Myocyte (in vitro differentiated cells): Measurements from ENCODE around the gene PLVAP. TPM values are rescaled to one million over a fixed set of nuclear protein-coding genes. Genes with fewer than 3 reads are reported as not detected.

Experiments used
- DNase-seq: peaks from one replicate; pipeline ENCODE4 v3.0.0-alpha.2; 2012; ENCODE audit warnings: low read depth
- polyA plus RNA-seq: library from polyadenylated mRNA; unstranded; fragments of >200 nt; gene quantifications from one replicate; pipeline ENCODE4 v1.2.1, GENCODE V29; 2012; ENCODE audit warnings: missing spikeins
- total RNA-seq: library from RNA; depleted of rRNA; stranded (reverse); fragments of >200 nt; gene quantifications from 2 replicates; pipeline ENCODE4 v1.2.3, GENCODE V29; 2014

PLVAP gene
- total RNA-seq: 0.43 TPM in 1 of 2 replicates, not detected in the other
- polyA plus RNA-seq: not detected

DNA sequence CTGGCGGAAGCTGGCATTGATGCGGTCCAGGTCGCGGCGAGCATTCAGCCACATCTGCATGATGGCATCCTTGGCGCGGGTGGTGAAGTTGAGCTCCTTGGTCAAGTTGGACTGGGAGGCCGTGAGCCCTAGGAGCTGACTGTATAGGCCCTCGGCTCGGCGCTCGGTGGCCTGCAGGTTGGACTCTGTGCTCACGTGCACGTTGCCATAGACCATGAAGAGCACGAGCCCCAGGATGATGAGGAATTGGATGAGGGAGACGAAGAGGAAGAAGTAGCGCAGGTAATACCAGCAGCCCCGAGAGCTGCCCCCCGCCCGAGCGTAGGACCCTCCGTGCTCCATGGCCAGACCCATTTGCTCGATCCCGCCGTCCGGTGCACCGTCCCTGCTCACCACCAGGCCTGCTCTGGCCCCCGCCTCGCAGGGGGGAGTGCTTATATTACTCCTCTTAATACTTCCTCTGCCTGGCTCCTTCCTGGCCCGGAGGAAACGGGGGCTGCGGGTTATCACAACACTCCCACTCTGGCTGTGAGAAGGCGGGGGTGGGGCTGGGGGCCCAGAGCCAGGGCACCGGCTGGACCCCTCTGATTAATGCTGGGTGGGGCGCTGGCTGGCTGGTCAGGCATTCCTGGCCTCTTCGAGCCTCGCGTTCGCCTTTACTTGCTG is at the start of gene PLVAP:
TSS of gene PLVAP (minus strand) at position 408 of the 666 bp plus-strand sequence. CDS start at position 354, 54 bp downstream.
- no peak for DNase-seq

DNA sequence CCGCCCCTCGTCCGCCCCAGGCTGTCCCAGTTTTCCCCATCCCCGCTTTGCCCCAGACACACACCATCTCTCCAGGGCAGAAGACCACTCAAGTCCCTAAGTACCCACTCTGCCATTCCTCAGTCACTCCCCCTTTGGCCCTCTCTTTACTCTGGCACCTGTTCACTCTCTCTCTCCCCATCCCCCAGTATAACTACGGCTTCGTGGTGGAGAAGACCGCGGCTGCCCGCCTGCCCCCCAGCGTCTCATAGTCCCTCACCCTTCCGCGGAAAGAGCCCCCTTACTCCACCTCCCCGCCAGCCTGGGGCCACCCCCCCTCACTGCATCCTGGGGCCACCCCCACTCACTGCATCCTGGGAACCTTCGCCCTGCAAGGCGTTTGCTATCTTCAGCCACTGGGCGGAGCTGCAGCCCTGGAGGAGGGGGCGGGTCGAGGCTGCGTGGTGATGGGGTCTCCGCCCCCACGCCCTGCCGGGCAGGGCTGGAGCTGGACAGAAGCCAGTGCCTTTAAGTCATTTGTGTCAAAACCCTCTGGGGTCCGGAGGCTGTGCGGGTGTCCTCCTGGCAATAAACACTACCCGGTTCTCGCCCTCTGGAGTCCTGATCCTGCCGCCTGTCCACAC is 47.7 kb upstream of the PLVAP start:
- peak; percentile 8 for DNase-seq

GRCh38 chr19:17423429-17424208 is 46.5 kb upstream of the PLVAP start:
- no peak for DNase-seq

- DNase-seq: no peak
These were observed 44.8 kb upstream of the PLVAP start for GRCh38 chr19:17421942-17422341.

GRCh38 chr19:17420475-17420924 is 43.4 kb upstream of the PLVAP start:
- peak; percentile 24 for DNase-seq

- DNase-seq: peak; percentile 99
These were observed 42.7 kb upstream of the PLVAP start, which contains the start of gene MVB12A for GRCh38 chr19:17419621-17420474. Gene MVB12A, plus strand, starts transcription at chr19:17420047. Its CDS starts 89 bp downstream, at chr19:17420136.

GRCh38 chr19:17419154-17419620 is 42.0 kb upstream of the PLVAP start:
- DNase-seq: no peak

DNA sequence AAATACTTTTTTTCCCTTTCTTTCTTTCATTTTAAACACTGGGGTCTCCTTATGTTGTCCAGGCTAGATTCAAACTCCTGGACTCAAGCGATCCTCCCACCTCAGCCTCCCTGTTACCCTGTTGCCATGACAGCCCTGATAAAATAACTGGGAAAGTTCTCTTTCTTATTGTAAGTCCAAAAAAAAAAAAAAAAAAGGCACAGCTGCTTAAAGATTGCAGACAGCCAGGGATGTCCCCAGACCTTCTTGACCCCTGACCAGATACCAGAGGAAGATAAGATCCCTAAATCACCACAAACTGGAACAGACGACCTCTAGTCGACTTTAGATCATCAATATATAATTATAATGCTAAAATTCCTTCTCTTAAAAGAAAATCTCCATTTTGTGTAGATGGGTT is 41.6 kb upstream of the PLVAP start:
- DNase-seq: no peak

- DNase-seq: no peak
These were observed 38.0 kb upstream of the PLVAP start for GRCh38 chr19:17415121-17415520.

DNA sequence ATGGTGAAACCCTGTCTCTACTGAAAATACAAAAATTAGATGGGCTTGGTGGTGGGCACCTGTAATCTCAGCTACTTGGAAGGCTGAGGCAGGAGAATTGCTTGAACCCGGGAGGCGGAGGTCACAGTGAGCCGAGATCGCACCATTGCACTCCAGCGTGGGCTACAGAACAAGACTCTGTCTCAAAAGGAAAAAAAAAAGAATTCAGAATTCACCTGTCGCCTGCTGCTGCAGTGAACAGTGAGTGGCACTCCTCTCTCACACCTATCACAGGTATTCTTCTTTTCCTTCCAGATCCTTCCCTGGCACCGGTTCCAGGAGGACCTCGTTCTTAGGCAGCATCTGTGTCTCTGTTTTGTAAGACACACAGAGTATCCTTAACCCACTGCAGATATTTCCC is 37.0 kb upstream of the PLVAP start:
- DNase-seq: no peak

DNA sequence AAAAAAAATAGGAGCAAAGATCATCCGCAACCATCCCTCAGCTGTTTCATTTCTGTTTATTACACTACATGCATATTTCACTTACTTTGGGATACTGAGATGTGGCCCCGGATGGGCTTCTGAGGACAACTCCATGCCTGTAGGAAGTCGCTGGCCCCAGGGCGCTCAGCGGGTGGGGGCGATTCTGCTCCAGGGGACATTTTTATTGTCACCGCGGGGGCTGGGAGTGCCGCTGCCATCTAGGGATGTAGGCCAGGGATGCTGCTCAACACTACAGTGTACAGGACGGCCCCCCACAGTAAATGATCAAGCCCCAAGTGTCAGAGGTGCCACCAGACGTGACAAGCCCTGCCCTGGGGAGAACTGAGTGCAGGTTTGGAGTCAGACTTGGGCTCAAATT is 34.7 kb upstream of the PLVAP start:
- no peak for DNase-seq

DNA sequence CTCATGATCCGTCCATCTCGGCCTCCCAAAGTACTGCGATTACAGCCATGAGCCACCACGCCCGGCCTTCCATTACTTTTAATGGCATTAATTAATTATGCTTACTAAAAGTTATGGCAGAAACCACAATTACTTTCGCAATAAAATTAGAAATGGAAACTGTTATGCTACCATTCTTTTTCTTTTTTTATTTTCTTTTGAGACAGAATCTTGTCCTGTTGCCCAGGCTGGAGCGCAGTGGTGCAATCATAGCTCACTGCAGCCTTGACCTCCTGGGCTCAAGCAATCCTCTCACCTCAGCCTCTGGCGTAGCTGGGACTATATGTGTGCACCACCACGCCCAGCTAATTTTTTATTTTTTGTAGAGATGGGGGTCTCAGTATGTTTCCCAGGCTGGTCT is 32.8 kb upstream of the PLVAP start:
- DNase-seq: no peak

GRCh38 chr19:17406887-17407196 is 29.7 kb upstream of the PLVAP start:
- no peak for DNase-seq

DNA sequence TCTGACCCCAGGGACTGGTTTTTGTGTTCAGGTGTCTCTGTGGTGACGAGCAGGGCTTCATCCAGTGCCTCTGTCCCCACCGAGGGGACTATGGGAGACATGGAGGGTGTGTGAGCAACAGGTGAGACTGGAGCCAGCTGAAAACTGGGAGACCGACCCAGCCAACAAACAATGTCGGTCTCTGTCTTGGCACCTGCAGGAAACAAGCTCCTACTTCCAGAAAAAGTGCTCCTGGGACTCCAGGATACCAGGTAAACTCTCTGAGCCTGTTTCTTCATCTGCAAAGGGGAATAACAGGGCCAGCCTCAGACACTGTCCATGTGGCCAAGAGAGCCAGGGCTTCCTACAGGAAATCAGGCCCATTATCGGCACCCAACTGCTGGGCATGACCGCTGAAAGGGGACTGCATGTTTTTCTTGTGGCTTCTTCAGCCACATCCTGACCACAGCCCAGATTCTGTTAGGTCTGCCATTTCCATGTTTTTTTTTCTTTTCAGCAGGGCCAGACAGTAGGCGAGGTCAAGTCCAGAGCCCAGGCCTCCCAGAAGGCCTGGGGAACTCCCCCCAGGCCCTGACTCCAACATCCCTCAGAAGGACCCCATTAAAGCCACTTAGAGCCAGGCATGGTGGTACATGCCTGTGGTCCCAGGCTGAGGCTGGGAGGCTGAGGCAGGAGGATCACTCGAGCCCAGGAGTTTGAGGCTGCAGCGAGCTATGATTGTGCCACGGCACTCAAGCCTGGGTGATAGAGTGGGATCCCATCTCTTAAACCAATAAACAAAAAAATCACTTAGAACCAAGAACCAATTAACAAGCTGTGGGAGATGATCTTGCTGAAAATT is 29.1 kb upstream of the PLVAP start:
- peak; percentile 75 for DNase-seq

DNA sequence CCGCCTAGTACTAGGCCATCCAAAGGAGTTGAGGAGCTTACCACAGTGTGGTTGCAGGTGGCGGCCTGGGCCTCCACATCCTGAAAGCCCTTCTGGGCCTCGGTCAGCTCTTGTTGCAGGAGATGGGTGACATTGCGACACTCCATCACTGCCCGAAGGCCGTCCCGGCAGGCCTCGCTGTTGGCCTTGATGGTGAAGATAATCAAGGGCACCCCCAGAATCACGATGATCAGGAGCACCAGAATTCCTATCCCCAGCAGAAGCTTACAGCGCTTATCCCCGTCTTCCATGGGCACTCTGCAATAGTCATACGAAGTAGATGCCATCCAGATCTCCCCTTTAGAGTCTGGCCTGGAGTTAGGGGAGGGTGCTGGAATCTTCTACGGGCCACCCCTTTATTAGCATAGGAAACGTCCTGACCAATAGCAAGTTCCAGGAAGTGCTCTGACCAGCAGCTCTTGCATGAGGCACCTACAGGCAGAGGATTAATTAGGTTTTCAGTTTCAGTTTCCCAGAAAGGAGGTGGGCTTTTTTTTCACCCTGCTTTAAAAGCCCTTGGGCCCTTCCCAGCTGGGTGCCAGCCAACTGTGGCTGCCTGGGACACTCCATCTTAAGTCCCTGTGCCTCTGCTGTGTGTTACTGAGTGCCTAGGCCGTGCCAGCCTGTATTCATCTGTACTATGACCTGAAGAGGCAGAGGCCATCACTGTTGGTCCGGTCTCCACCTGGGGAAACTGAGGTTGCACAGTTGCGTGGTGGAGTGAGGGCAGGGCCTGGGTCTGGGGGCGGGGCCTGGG is 28.3 kb upstream of the PLVAP start, which contains the start of gene BST2:
TSS of gene BST2 (minus strand) at position 381 of the 796 bp plus-strand sequence. CDS start at position 326, 55 bp downstream.
- DNase-seq: no peak

DNA sequence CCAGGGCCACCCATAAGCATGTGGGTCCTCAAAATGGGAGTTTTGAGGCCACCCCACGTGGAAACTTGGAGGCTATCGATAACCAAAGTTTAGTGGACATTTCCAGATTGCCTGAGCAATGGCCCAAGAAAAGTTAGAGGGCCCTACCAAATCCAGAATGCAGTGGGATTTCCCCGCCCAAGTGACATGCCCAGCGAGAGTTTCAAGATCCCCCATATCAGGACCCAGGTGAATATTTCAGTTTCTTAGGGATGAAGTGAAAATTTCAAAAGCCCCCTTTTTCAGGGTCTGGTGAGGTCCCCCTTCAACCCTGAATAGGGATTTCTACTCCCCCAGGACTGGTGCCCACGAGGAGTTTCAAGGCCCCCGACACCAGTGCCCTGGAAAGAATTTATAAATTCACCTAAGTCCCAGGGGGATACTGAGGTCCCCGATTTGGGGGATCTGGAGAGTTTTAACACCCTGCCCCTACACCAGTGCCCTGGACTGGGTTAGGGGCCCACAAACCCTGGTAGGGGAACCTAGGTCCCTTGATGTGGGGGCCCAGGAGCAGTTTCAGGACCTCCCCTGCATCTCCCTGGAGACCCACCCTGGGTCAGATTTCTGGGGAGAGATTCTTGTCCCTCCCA is 27.6 kb upstream of the PLVAP start:
- DNase-seq: no peak

DNA sequence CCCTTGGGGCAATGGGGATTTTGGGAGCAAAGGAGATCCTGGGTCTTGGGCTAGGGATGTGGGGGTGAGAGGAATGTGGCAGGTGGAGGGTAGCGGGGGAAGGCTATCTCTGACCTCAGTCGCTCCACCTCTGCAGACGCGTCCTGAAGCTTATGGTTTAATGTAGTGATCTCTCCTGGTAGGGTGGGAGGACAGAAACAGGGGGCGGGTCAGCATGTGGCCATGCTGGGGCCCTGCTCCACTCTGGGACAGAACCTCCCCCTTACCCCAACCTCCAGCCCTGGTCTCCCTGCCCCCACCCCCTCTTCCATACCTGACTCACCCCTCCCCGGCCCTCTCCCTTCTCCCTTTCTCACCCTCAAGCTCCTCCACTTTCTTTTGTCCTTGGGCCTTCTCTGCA is 26.9 kb upstream of the PLVAP start:
- no peak for DNase-seq

- DNase-seq: no peak
These were observed 26.1 kb upstream of the PLVAP start for GRCh38 chr19:17402982-17403855.
